A549 (cell line): Measurements from ENCODE around the gene POC1B. TPM values are rescaled to one million over a fixed set of nuclear protein-coding genes. Genes with fewer than 3 reads are reported as not detected.
A peak's percentile ranks its signal among the peaks of the same experiment; 100 is the strongest.

Experiments
- ATAC-seq, 2 experiments: fragments of 200-7000 bp in 1 of 2; fragments of >200 bp in 1 of 2; cut with Nextera tagmentation in 1 of 2; cut with Tn5 transposase in 1 of 2; 3 replicates each; pipeline versions ENCODE4 v1.8.0 to v1.9.1; 2018 to 2020; ENCODE audit warnings: mild to moderate bottlenecking in 1 of 2, moderate library complexity in 1 of 2
- CTCF ChIA-PET: fragments of 300-600 bp; sonication (Branson Sonifier 250); formaldehyde crosslinking; extraction: SDS; loops from one replicate; lab custom pipeline; 2021; ENCODE audit warnings: antibody characterized with exemption, inconsistent platforms; lab: Yijun Ruan, JAX
- POLR2A ChIA-PET: fragments of 350-600 bp; formaldehyde crosslinking; extraction: SDS; loops from one replicate; lab custom pipeline; 2021; ENCODE audit warnings: antibody characterized with exemption, inconsistent platforms; lab: Yijun Ruan, JAX
- DNase-seq, 2 experiments: peaks; one replicate each; pipeline versions ENCODE4 v3.0.0 to v3.0.0-alpha.2; 2011 to 2016; ENCODE audit warnings: low read depth in 1 of 2, low spot score in 1 of 2
- FAIRE-seq: peaks from 2 replicates; lab custom pipeline; 2011; peaks lifted over from hg19 to GRCh38; lab: Jason Lieb, UNC
- H3K27ac ChIP-seq, 2 experiments: fragments of >200 bp; sonication (Bioruptor Twin); formaldehyde crosslinking; 3 replicates each; pipeline ENCODE4 v1.5.1; 2016 to 2017
- H3K4me1 ChIP-seq: fragments of >200 bp; sonication (Bioruptor Twin); formaldehyde crosslinking; 3 replicates; pipeline ENCODE4 v1.6.1; 2016
- H3K4me2 ChIP-seq: fragments of >200 bp; sonication (Bioruptor Twin); formaldehyde crosslinking; 3 replicates; pipeline ENCODE4 v1.6.1; 2016
- H3K4me3 ChIP-seq: fragments of >200 bp; sonication (Bioruptor Twin); formaldehyde crosslinking; 3 replicates; pipeline ENCODE4 v1.5.1; 2016
- H3K9me3 ChIP-seq: fragments of >200 bp; sonication (Bioruptor Twin); formaldehyde crosslinking; 3 replicates; pipeline ENCODE4 v1.6.1; 2016
- BHLHE40 ChIP-seq: IDR thresholded peaks from 2 replicates; pipeline ENCODE4 v1.6.1; 2012; ENCODE audit warnings: low read depth, low read length, inconsistent platforms
- CBX2 ChIP-seq: fragments of 200-600 bp; sonication (generic); IDR thresholded peaks from 2 replicates; pipeline ENCODE4 v1.6.1; 2016; ENCODE audit warnings: low read depth, mild to moderate bottlenecking, borderline replicate concordance
- CBX8 ChIP-seq: fragments of 200-600 bp; sonication (generic); IDR thresholded peaks from 2 replicates; pipeline ENCODE4 v1.6.1; 2016
- CEBPB ChIP-seq, 2 experiments: fragments of >200 bp in 1 of 2; sonication (Bioruptor Twin) in 1 of 2; formaldehyde crosslinking in 1 of 2; IDR thresholded peaks; 2 replicates each; pipeline ENCODE4 v1.6.1; 2012 to 2016
- CHD2 ChIP-seq: fragments of 150-350 bp; IDR thresholded peaks from 2 replicates; pipeline ENCODE4 v1.6.1; 2014; ENCODE audit warnings: low read length; ENCODE audit not compliant: partially characterized antibody
- E2F6 ChIP-seq: IDR thresholded peaks from 2 replicates; pipeline ENCODE4 v1.6.1; 2012; ENCODE audit warnings: low read depth, borderline replicate concordance
- EHF ChIP-seq: fragments of 250-450 bp; sonication (Bioruptor Pico); IDR thresholded peaks from 2 replicates; pipeline ENCODE4 v1.5.0; 2020; ENCODE audit warnings: mild to moderate bottlenecking
- GATA3 ChIP-seq: IDR thresholded peaks from 2 replicates; pipeline ENCODE4 v1.6.1; 2012; ENCODE audit warnings: borderline replicate concordance
- HES2 ChIP-seq: fragments of >200 bp; sonication (Bioruptor Twin); formaldehyde crosslinking; IDR thresholded peaks from 2 replicates; pipeline ENCODE4 v1.6.1; 2016
- HEYL ChIP-seq: fragments of 250-450 bp; sonication (Bioruptor Pico); IDR thresholded peaks from 2 replicates; pipeline ENCODE4 v1.8.0; 2021; ENCODE audit warnings: mild to moderate bottlenecking, moderate library complexity
- JUNB ChIP-seq: fragments of >200 bp; sonication (Bioruptor Twin); formaldehyde crosslinking; IDR thresholded peaks from 2 replicates; pipeline ENCODE4 v1.6.1; 2016
- KDM1A ChIP-seq: fragments of 200-600 bp; sonication (generic); IDR thresholded peaks from 2 replicates; pipeline ENCODE4 v1.6.1; 2016; ENCODE audit warnings: low read depth, mild to moderate bottlenecking
- MAFK ChIP-seq: fragments of 450-650 bp; IDR thresholded peaks from 2 replicates; pipeline ENCODE4 v1.6.1; 2014; ENCODE audit not compliant: partially characterized antibody
- RCOR1 ChIP-seq: fragments of 150-350 bp; IDR thresholded peaks from 2 replicates; pipeline ENCODE4 v1.6.1; 2014; ENCODE audit warnings: antibody characterized with exemption, low read length, low read depth
- RNF2 ChIP-seq: fragments of 200-600 bp; sonication (generic); IDR thresholded peaks from 2 replicates; pipeline ENCODE4 v1.6.1; 2016; ENCODE audit warnings: low read depth, mild to moderate bottlenecking, antibody characterized with exemption, moderate library complexity, borderline replicate concordance
- SREBF2 ChIP-seq: fragments of 450-650 bp; IDR thresholded peaks from 2 replicates; pipeline ENCODE4 v1.6.1; 2014; ENCODE audit warnings: mild to moderate bottlenecking, moderate library complexity
- ZSCAN20 ChIP-seq: fragments of 250-450 bp; sonication (Bioruptor Pico); IDR thresholded peaks from 2 replicates; pipeline ENCODE4 v1.8.0; 2022; ENCODE audit warnings: mild to moderate bottlenecking, moderate library complexity
- WGBS: methylation state at CpG from one replicate; pipeline ENCODE4 v1.1.6; 2017; ENCODE audit errors: missing lambda C conversion rate; 5-methylcytosine and 5-hydroxymethylcytosine counted together
- polyA plus RNA-seq, 4 experiments: library from polyadenylated mRNA; depleted of rRNA in 3 of 4; stranded (reverse); fragments of >200 nt; fragmentation: RNase III in 1 of 4; extraction: RNeasy Plus Mini Kit Qiagen cat#74134 plus additional on column Dnase treatment in 1 of 4; gene quantifications; 2 replicates in 3 of 4; 3 replicates in 1 of 4; pipeline ENCODE4 v1.2.3, GENCODE V29; 2011 to 2017
- TF ChIP-seq, protein P1 (sequence below): fragments of 450-650 bp; IDR thresholded peaks from 2 replicates; pipeline ENCODE4 v1.6.1; 2014; ENCODE audit warnings: antibody characterized with exemption

POC1B gene
- polyA plus RNA-seq, 2 of the 4 experiments (the other 2 are of a cell fraction) = 10.8 to 38.6 TPM

DNA sequence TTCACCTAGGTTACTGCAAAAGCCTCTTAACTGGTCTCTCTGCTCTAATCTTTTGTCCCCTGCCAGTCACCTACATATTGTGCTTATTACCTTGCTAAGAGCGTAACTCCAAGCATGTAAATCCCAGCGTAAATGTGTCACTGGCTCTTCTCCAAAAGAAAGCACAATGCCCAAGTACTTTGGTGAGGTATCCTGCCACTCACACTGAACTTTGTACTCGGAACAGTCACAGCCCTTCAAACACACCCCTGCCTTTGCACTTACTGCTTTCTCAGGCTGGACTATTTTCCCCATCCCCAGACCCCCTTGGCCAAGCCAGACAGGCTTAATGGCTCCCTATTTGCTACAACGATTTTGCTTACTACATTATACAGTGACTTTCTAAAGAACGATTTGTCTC lies 33.0 kb downstream of the POC1B start:
- peak in 1 of 2 experiments; percentile 47; a peak in 2 of 6 replicates for ATAC-seq
- Histone ChIP-seq H3K4me3 (no peak overlapping the region), H3K4me1 (peaks cover 15% of the 10 kb centered on the region), H3K4me2 (peak overlapping the region; percentile 45; the same call in 2 of the 3 replicates), H3K9me3 (no peaks in the 10 kb centered on the region), H3K27ac (peak overlapping the region; percentile 3 to 35; a peak in 1 of 6 replicates)
- DNase-seq = no peak
- no peak for FAIRE-seq
- POLR2A ChIA-PET = no interaction called here
- CTCF ChIA-PET = no interaction called here
- 24% methylated on average over 5 of the region's 5 CpGs for WGBS
- TF ChIP-seq CEBPB (IDR thresholded peaks at IDR 0.05) = no peak

- ATAC-seq (no peak), FAIRE-seq (no peak), DNase-seq (no peak)
- no peak overlapping the region for H3K4me3 ChIP-seq
- TF ChIP-seq RNF2 (no peak), BHLHE40 (no peak), E2F6 (no peak), CBX2 (no peak), JUNB (no peak)
- TF ChIP-seq, protein P1, sequence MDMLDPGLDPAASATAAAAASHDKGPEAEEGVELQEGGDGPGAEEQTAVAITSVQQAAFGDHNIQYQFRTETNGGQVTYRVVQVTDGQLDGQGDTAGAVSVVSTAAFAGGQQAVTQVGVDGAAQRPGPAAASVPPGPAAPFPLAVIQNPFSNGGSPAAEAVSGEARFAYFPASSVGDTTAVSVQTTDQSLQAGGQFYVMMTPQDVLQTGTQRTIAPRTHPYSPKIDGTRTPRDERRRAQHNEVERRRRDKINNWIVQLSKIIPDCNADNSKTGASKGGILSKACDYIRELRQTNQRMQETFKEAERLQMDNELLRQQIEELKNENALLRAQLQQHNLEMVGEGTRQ = no peak
- ChIA-PET POLR2A (no interaction called here), CTCF (interaction anchor here (0.9 to 4.8 kb wide), 3 partner anchors 16 to 1450 kb away, joined by 3 to 17 read pairs (median 4); no protein-coding TSS in a partner anchor)
- H3K4me1 ChIP-seq = peaks cover 15% of the 10 kb centered on the region
- no peaks in the 10 kb centered on the region for H3K9me3 ChIP-seq
- no peak overlapping the region for H3K4me2 ChIP-seq
- 100% methylated on average over 1 of the region's 1 CpG for WGBS
- no peak overlapping the region for H3K27ac ChIP-seq
Observed at GRCh38 chr12:89490922-89491321, 34.9 kb downstream of the POC1B start.

GRCh38 chr12:89486264-89486663 lies 39.6 kb downstream of the POC1B start:
- 90% methylated on average over 2 of the region's 2 CpGs for WGBS
- no peak overlapping the region for H3K4me2 ChIP-seq
- FAIRE-seq (no peak), DNase-seq (no peak), ATAC-seq (no peak)
- H3K4me3 ChIP-seq = no peak overlapping the region
- ChIA-PET POLR2A (no interaction called here), CTCF (interaction anchor here (1.0 to 4.8 kb wide), 4 partner anchors 15 to 469 kb away, joined by 3 to 17 read pairs (median 4); no protein-coding TSS in a partner anchor)
- H3K4me1 ChIP-seq = no peaks in the 10 kb centered on the region
- TF ChIP-seq KDM1A = no peak
- TF ChIP-seq MAFK = no peak
- no peak for TF ChIP-seq RCOR1
- H3K9me3 ChIP-seq = no peaks in the 10 kb centered on the region
- no peak overlapping the region for H3K27ac ChIP-seq

- TF ChIP-seq ZSCAN20 (CRISPR knock-in tag) (no peak), CHD2 (no peak), E2F6 (no peak), HEYL (CRISPR knock-in tag) (no peak), GATA3 (no peak), SREBF2 (no peak), HES2 (no peak), EHF (CRISPR knock-in tag) (no peak), CBX8 (no peak), CEBPB (IDR thresholded peaks at IDR 0.05) (no peak)
- TF ChIP-seq, protein P1 = no peak
- H3K4me2 ChIP-seq = no peak overlapping the region
- no peak for DNase-seq
- ATAC-seq = no peak
- POLR2A ChIA-PET = no interaction called here
- WGBS = 88% methylated on average over 1 of the region's 1 CpG
- CTCF ChIA-PET = interaction anchor here (1.0 to 1.2 kb wide), 2 partner anchors 14 to 43 kb away, joined by 3 read pairs; no protein-coding TSS in a partner anchor
- no peaks in the 10 kb centered on the region for H3K9me3 ChIP-seq
- no peak overlapping the region for H3K27ac ChIP-seq
- no peak overlapping the region for H3K4me3 ChIP-seq
- no peaks in the 10 kb centered on the region for H3K4me1 ChIP-seq
- FAIRE-seq = peak; percentile 61
Observed at GRCh38 chr12:89484470-89484869, 41.4 kb downstream of the POC1B start.
